ENCODE data around the gene IGF1.

Gene IGF1

GRCh38 chr12:102423462-102423861 is 56.9 kb downstream of the IGF1 start:
- POLR2A ChIA-PET = no interaction called here
- CTCF ChIA-PET = interaction anchor here (0.9 kb wide), 1 partner anchor 61 kb away, joined by 3 read pairs; no protein-coding TSS in a partner anchor
- H3K27ac ChIP-seq (ENCODE audit: insufficient read depth in 1 of 2, low read depth in 1 of 2, low read length in 2 of 2, poor library complexity in 1 of 2, severe bottlenecking in 2 of 2) = no peak overlapping the region
- H3K9me3 ChIP-seq (ENCODE audit: control extremely low read depth in 1 of 5, control insufficient read depth in 4 of 5, insufficient read depth in 2 of 5, low read depth in 1 of 5, low read length in 4 of 5) = peaks cover 0 to 2% (median 0%) of the 10 kb centered on the region in 5 experiments
- no peak overlapping the region for H3K4me3 ChIP-seq (ENCODE audit: control insufficient read depth in 1 of 7, extremely low read depth in 1 of 7, insufficient read depth in 4 of 7, low read depth in 2 of 7, low read length in 6 of 7)
- no peaks in the 10 kb centered on the region for H3K27me3 ChIP-seq (replicated peaks in 2 of 5; ENCODE audit: control insufficient read depth in 4 of 5, insufficient read depth in 5 of 5, low read length in 4 of 5)
- WGBS (ENCODE audit: insufficient coverage) = 100% methylated on average over 3 of the region's 3 CpGs
- H3K36me3 ChIP-seq (ENCODE audit: control insufficient read depth in 4 of 4, insufficient read depth in 4 of 4, low read length in 3 of 4) = no peaks in the 10 kb centered on the region
- H3K4me1 ChIP-seq (ENCODE audit: control extremely low read depth in 1 of 4, control insufficient read depth in 4 of 4, insufficient read depth in 4 of 4, low read length in 3 of 4) = no peaks in the 10 kb centered on the region
- no peak for DNase-seq

- Histone ChIP-seq H3K9me3 (ENCODE audit: control extremely low read depth in 1 of 5, control insufficient read depth in 4 of 5, insufficient read depth in 2 of 5, low read depth in 1 of 5, low read length in 4 of 5) (peaks cover 0 to 2% (median 0%) of the 10 kb centered on the region in 5 experiments), H3K27ac (ENCODE audit: insufficient read depth in 1 of 2, low read depth in 1 of 2, low read length in 2 of 2, poor library complexity in 1 of 2, severe bottlenecking in 2 of 2) (no peak overlapping the region), H3K4me1 (ENCODE audit: control extremely low read depth in 1 of 4, control insufficient read depth in 4 of 4, insufficient read depth in 4 of 4, low read length in 3 of 4) (no peaks in the 10 kb centered on the region), H3K36me3 (ENCODE audit: control insufficient read depth in 4 of 4, insufficient read depth in 4 of 4, low read length in 3 of 4) (no peaks in the 10 kb centered on the region), H3K4me3 (ENCODE audit: control insufficient read depth in 1 of 7, extremely low read depth in 1 of 7, insufficient read depth in 4 of 7, low read depth in 2 of 7, low read length in 6 of 7) (no peak overlapping the region), H3K27me3 (replicated peaks in 2 of 5; ENCODE audit: control insufficient read depth in 4 of 5, insufficient read depth in 5 of 5, low read length in 4 of 5) (no peaks in the 10 kb centered on the region)
- POLR2A ChIA-PET = no interaction called here
- DNase-seq = no peak
- WGBS (ENCODE audit: insufficient coverage) = no CpG with 5 or more reads among the region's 5 CpGs
- CTCF ChIA-PET = no interaction called here
Observed at GRCh38 chr12:102421802-102422583, 58.4 kb downstream of the IGF1 start.

- Histone ChIP-seq H3K4me1 (ENCODE audit: control extremely low read depth in 1 of 4, control insufficient read depth in 4 of 4, insufficient read depth in 4 of 4, low read length in 3 of 4) (no peaks in the 10 kb centered on the region), H3K27me3 (replicated peaks in 2 of 5; ENCODE audit: control insufficient read depth in 4 of 5, insufficient read depth in 5 of 5, low read length in 4 of 5) (no peaks in the 10 kb centered on the region), H3K4me3 (ENCODE audit: control insufficient read depth in 1 of 7, extremely low read depth in 1 of 7, insufficient read depth in 4 of 7, low read depth in 2 of 7, low read length in 6 of 7) (no peak overlapping the region), H3K9me3 (ENCODE audit: control extremely low read depth in 1 of 5, control insufficient read depth in 4 of 5, insufficient read depth in 2 of 5, low read depth in 1 of 5, low read length in 4 of 5) (peaks cover 0 to 2% (median 0%) of the 10 kb centered on the region in 5 experiments), H3K27ac (ENCODE audit: insufficient read depth in 1 of 2, low read depth in 1 of 2, low read length in 2 of 2, poor library complexity in 1 of 2, severe bottlenecking in 2 of 2) (no peak overlapping the region), H3K36me3 (ENCODE audit: control insufficient read depth in 4 of 4, insufficient read depth in 4 of 4, low read length in 3 of 4) (no peaks in the 10 kb centered on the region)
- 88% methylated on average over 11 of the region's 11 CpGs for WGBS (ENCODE audit: insufficient coverage)
- no peak for DNase-seq
- ChIA-PET POLR2A (no interaction called here), CTCF (interaction anchor here (1.3 kb wide), 1 partner anchor 12 kb away, joined by 3 read pairs; no protein-coding TSS in a partner anchor)
Observed at GRCh38 chr12:102419094-102419764, 61.1 kb downstream of the IGF1 start.

- WGBS (ENCODE audit: insufficient coverage) = 100% methylated on average over 2 of the region's 2 CpGs
- H3K4me3 ChIP-seq (ENCODE audit: control insufficient read depth in 1 of 7, extremely low read depth in 1 of 7, insufficient read depth in 4 of 7, low read depth in 2 of 7, low read length in 6 of 7) = no peak overlapping the region
- H3K4me1 ChIP-seq (ENCODE audit: control extremely low read depth in 1 of 4, control insufficient read depth in 4 of 4, insufficient read depth in 4 of 4, low read length in 3 of 4) = no peaks in the 10 kb centered on the region
- peaks cover 0 to 2% (median 0%) of the 10 kb centered on the region in 5 experiments for H3K9me3 ChIP-seq (ENCODE audit: control extremely low read depth in 1 of 5, control insufficient read depth in 4 of 5, insufficient read depth in 2 of 5, low read depth in 1 of 5, low read length in 4 of 5)
- POLR2A ChIA-PET = no interaction called here
- no peaks in the 10 kb centered on the region for H3K27me3 ChIP-seq (replicated peaks in 2 of 5; ENCODE audit: control insufficient read depth in 4 of 5, insufficient read depth in 5 of 5, low read length in 4 of 5)
- H3K36me3 ChIP-seq (ENCODE audit: control insufficient read depth in 4 of 4, insufficient read depth in 4 of 4, low read length in 3 of 4) = no peaks in the 10 kb centered on the region
- DNase-seq = no peak
- H3K27ac ChIP-seq (ENCODE audit: insufficient read depth in 1 of 2, low read depth in 1 of 2, low read length in 2 of 2, poor library complexity in 1 of 2, severe bottlenecking in 2 of 2) = no peak overlapping the region
- CTCF ChIA-PET = no interaction called here
Observed at GRCh38 chr12:102417055-102417454, 63.3 kb downstream of the IGF1 start.

- H3K9me3 ChIP-seq (ENCODE audit: control extremely low read depth in 1 of 5, control insufficient read depth in 4 of 5, insufficient read depth in 2 of 5, low read depth in 1 of 5, low read length in 4 of 5) = peaks cover 0 to 2% (median 0%) of the 10 kb centered on the region in 5 experiments
- 100% methylated on average over 1 of the region's 1 CpG for WGBS (ENCODE audit: insufficient coverage)
- no peak overlapping the region for H3K4me3 ChIP-seq (ENCODE audit: control insufficient read depth in 1 of 7, extremely low read depth in 1 of 7, insufficient read depth in 4 of 7, low read depth in 2 of 7, low read length in 6 of 7)
- POLR2A ChIA-PET = no interaction called here
- H3K27me3 ChIP-seq (replicated peaks in 2 of 5; ENCODE audit: control insufficient read depth in 4 of 5, insufficient read depth in 5 of 5, low read length in 4 of 5) = no peaks in the 10 kb centered on the region
- no peaks in the 10 kb centered on the region for H3K36me3 ChIP-seq (ENCODE audit: control insufficient read depth in 4 of 4, insufficient read depth in 4 of 4, low read length in 3 of 4)
- H3K4me1 ChIP-seq (ENCODE audit: control extremely low read depth in 1 of 4, control insufficient read depth in 4 of 4, insufficient read depth in 4 of 4, low read length in 3 of 4) = no peaks in the 10 kb centered on the region
- H3K27ac ChIP-seq (ENCODE audit: insufficient read depth in 1 of 2, low read depth in 1 of 2, low read length in 2 of 2, poor library complexity in 1 of 2, severe bottlenecking in 2 of 2) = no peak overlapping the region
- DNase-seq = no peak
- CTCF ChIA-PET = no interaction called here
Observed at GRCh38 chr12:102415515-102415914, 64.8 kb downstream of the IGF1 start.

GRCh38 chr12:102413396-102413795 is 67.0 kb downstream of the IGF1 start:
- WGBS (ENCODE audit: insufficient coverage) = 95% methylated on average over 4 of the region's 5 CpGs

GRCh38 chr12:102410511-102410910 is 69.9 kb downstream of the IGF1 start:
- DNase-seq = no peak
- CTCF ChIA-PET = no interaction called here

More at GRCh38 chr12:102413396-102413795, 67.0 kb downstream of the IGF1 start:
- H3K36me3 ChIP-seq (ENCODE audit: control insufficient read depth in 4 of 4, insufficient read depth in 4 of 4, low read length in 3 of 4) = no peaks in the 10 kb centered on the region
- H3K27ac ChIP-seq (ENCODE audit: insufficient read depth in 1 of 2, low read depth in 1 of 2, low read length in 2 of 2, poor library complexity in 1 of 2, severe bottlenecking in 2 of 2) = no peak overlapping the region
- H3K4me1 ChIP-seq (ENCODE audit: control extremely low read depth in 1 of 4, control insufficient read depth in 4 of 4, insufficient read depth in 4 of 4, low read length in 3 of 4) = no peaks in the 10 kb centered on the region
- H3K4me3 ChIP-seq (ENCODE audit: control insufficient read depth in 1 of 7, extremely low read depth in 1 of 7, insufficient read depth in 4 of 7, low read depth in 2 of 7, low read length in 6 of 7) = no peak overlapping the region
- ChIA-PET CTCF (no interaction called here), POLR2A (no interaction called here)
- H3K27me3 ChIP-seq (replicated peaks in 2 of 5; ENCODE audit: control insufficient read depth in 4 of 5, insufficient read depth in 5 of 5, low read length in 4 of 5) = peaks cover 0 to 9% (median 2%) of the 10 kb centered on the region in 5 experiments
- DNase-seq = no peak
- no peaks in the 10 kb centered on the region for H3K9me3 ChIP-seq (ENCODE audit: control extremely low read depth in 1 of 5, control insufficient read depth in 4 of 5, insufficient read depth in 2 of 5, low read depth in 1 of 5, low read length in 4 of 5)

More at GRCh38 chr12:102410511-102410910, 69.9 kb downstream of the IGF1 start:
- POLR2A ChIA-PET = no interaction called here
- Histone ChIP-seq H3K4me3 (ENCODE audit: control insufficient read depth in 1 of 7, extremely low read depth in 1 of 7, insufficient read depth in 4 of 7, low read depth in 2 of 7, low read length in 6 of 7) (no peak overlapping the region), H3K27me3 (replicated peaks in 2 of 5; ENCODE audit: control insufficient read depth in 4 of 5, insufficient read depth in 5 of 5, low read length in 4 of 5) (peaks cover 0 to 13% (median 2%) of the 10 kb centered on the region in 5 experiments), H3K36me3 (ENCODE audit: control insufficient read depth in 4 of 4, insufficient read depth in 4 of 4, low read length in 3 of 4) (no peaks in the 10 kb centered on the region), H3K27ac (ENCODE audit: insufficient read depth in 1 of 2, low read depth in 1 of 2, low read length in 2 of 2, poor library complexity in 1 of 2, severe bottlenecking in 2 of 2) (no peak overlapping the region), H3K4me1 (ENCODE audit: control extremely low read depth in 1 of 4, control insufficient read depth in 4 of 4, insufficient read depth in 4 of 4, low read length in 3 of 4) (no peaks in the 10 kb centered on the region), H3K9me3 (ENCODE audit: control extremely low read depth in 1 of 5, control insufficient read depth in 4 of 5, insufficient read depth in 2 of 5, low read depth in 1 of 5, low read length in 4 of 5) (no peaks in the 10 kb centered on the region)

All from common myeloid progenitor, CD34-positive (primary cell).